Measurements from ENCODE around the gene GOLT1B. TPM values are rescaled to one million over a fixed set of nuclear protein-coding genes. Genes with fewer than 3 reads are reported as not detected.

GOLT1B gene
- total RNA-seq, 6 donors from 2014 or later, result 4.2 to 36.7 (median 25.4) TPM

GRCh38 chr12:21478756-21479455, 22.7 kb upstream of the GOLT1B start:
- H3K4me3 ChIP-seq, result no peak overlapping the region
- H3K27me3 ChIP-seq, result no peaks in the 10 kb centered on the region
- H3K27ac ChIP-seq, result no peak overlapping the region
- 84 to 88% methylated on average over 10 of the region's 10 CpGs for WGBS, 2 donors
- TF ChIP-seq POLR2A (IDR thresholded peaks at IDR 0.05) (no peak), EP300 (IDR thresholded peaks at IDR 0.05) (no peak), CTCF (IDR thresholded peaks at IDR 0.05) (no peak), POLR2AphosphoS5 (IDR thresholded peaks at IDR 0.05) (no peak)
- ATAC-seq (ENCODE audit: low FRiP score in 2 of 2), result no peak
- H3K9me3 ChIP-seq, result no peaks in the 10 kb centered on the region
- H3K36me3 ChIP-seq, result peaks cover 0 to 96% (median 42%) of the 10 kb centered on the region in 4 donors
- no peaks in the 10 kb centered on the region for H3K4me1 ChIP-seq
- no peak for DNase-seq

- no peaks in the 10 kb centered on the region for H3K27me3 ChIP-seq
- H3K9me3 ChIP-seq, result no peaks in the 10 kb centered on the region
- WGBS, 2 donors, result 84 to 85% methylated on average over 3 of the region's 3 CpGs
- peaks cover 0 to 70% (median 22%) of the 10 kb centered on the region in 4 donors for H3K36me3 ChIP-seq
- TF ChIP-seq CTCF (IDR thresholded peaks at IDR 0.05) (no peak), POLR2AphosphoS5 (IDR thresholded peaks at IDR 0.05) (no peak), POLR2A (IDR thresholded peaks at IDR 0.05) (no peak), EP300 (IDR thresholded peaks at IDR 0.05) (no peak)
- H3K4me3 ChIP-seq, result no peak overlapping the region
- DNase-seq, result no peak
- H3K4me1 ChIP-seq, result no peaks in the 10 kb centered on the region
- H3K27ac ChIP-seq, result no peak overlapping the region
- ATAC-seq (ENCODE audit: low FRiP score in 2 of 2), result no peak
These were observed 18.1 kb upstream of the GOLT1B start for GRCh38 chr12:21483531-21483930.

- ATAC-seq (ENCODE audit: low FRiP score in 2 of 2), result no peak
These were observed 15.6 kb upstream of the GOLT1B start for GRCh38 chr12:21485998-21486397.

GRCh38 chr12:21499765-21500164, 1.8 kb upstream of the GOLT1B start:
- DNase-seq, result no peak
- H3K27me3 ChIP-seq, result no peaks in the 10 kb centered on the region
- H3K27ac ChIP-seq, result peak overlapping the region in 1 of 4 donors; percentile 91
- H3K4me1 ChIP-seq, result peaks cover 32 to 44% (median 36%) of the 10 kb centered on the region in 4 donors
- no peaks in the 10 kb centered on the region for H3K9me3 ChIP-seq
- TF ChIP-seq EP300 (IDR thresholded peaks at IDR 0.05) (no peak), POLR2AphosphoS5 (IDR thresholded peaks at IDR 0.05) (no peak), POLR2A (IDR thresholded peaks at IDR 0.05) (no peak), CTCF (IDR thresholded peaks at IDR 0.05) (no peak)
- 59 to 81% methylated on average over 2 of the region's 2 CpGs for WGBS, 2 donors
- no peak overlapping the region for H3K4me3 ChIP-seq
- peaks cover 3 to 42% (median 27%) of the 10 kb centered on the region in 4 donors for H3K36me3 ChIP-seq
- ATAC-seq (ENCODE audit: low FRiP score in 2 of 2), result no peak

More at GRCh38 chr12:21485998-21486397, 15.6 kb upstream of the GOLT1B start:
- no peak overlapping the region for H3K4me3 ChIP-seq
- no peaks in the 10 kb centered on the region for H3K4me1 ChIP-seq
- no peak overlapping the region for H3K27ac ChIP-seq
- no peak for DNase-seq
- TF ChIP-seq EP300 (IDR thresholded peaks at IDR 0.05), result no peak
- TF ChIP-seq POLR2AphosphoS5 (IDR thresholded peaks at IDR 0.05), result no peak
- H3K36me3 ChIP-seq, result peaks cover 0 to 70% (median 24%) of the 10 kb centered on the region in 4 donors
- H3K27me3 ChIP-seq, result no peaks in the 10 kb centered on the region
- no peaks in the 10 kb centered on the region for H3K9me3 ChIP-seq

GRCh38 chr12:21500786-21501257, 767 bp upstream of the GOLT1B start:
- H3K4me1 ChIP-seq, result peaks cover 32 to 51% (median 37%) of the 10 kb centered on the region in 4 donors
- 11 to 13% methylated on average over 8 of the region's 8 CpGs for WGBS, 2 donors
- peaks cover 3 to 31% (median 21%) of the 10 kb centered on the region in 4 donors for H3K36me3 ChIP-seq
- H3K9me3 ChIP-seq, result no peaks in the 10 kb centered on the region
- ATAC-seq (ENCODE audit: low FRiP score in 2 of 2) (no peak), DNase-seq (no peak)
- no peak for TF ChIP-seq POLR2A (IDR thresholded peaks at IDR 0.05)
- TF ChIP-seq CTCF (IDR thresholded peaks at IDR 0.05), result no peak
- no peak for TF ChIP-seq POLR2AphosphoS5 (IDR thresholded peaks at IDR 0.05)
- no peak for TF ChIP-seq EP300 (IDR thresholded peaks at IDR 0.05)
- H3K27me3 ChIP-seq, result no peaks in the 10 kb centered on the region
- H3K4me3 ChIP-seq, result peak overlapping the region; percentile 61 to 95 (median 86)
- peak overlapping the region; percentile 89 to 91 (median 90) for H3K27ac ChIP-seq
